Astrocyte of the cerebellum (primary cell): ENCODE results near the gene STX4.

Source experiments
- DNase-seq: peaks from one replicate; pipeline ENCODE4 v3.0.0-alpha.2; 2011; ENCODE audit warnings: low read depth
- H3K4me3 ChIP-seq: 2 replicates; pipeline ENCODE4 v1.5.1; 2011; ENCODE audit warnings: mild to moderate bottlenecking, low read depth, low read length, moderate library complexity
- CTCF ChIP-seq: IDR thresholded peaks from 2 replicates; pipeline ENCODE4 v1.5.1; 2012; ENCODE audit warnings: low read length, low read depth, moderate library complexity, mild to moderate bottlenecking; ENCODE audit errors: missing control alignments
- in situ Hi-C: cut with HindIII; loops from 2 replicates; pipeline ENCODE4 v1.10.0; 2017; ENCODE audit warnings: low sequenced_read_pairs

Gene STX4

GRCh38 chr16:31089199-31089598 lies 55.8 kb downstream of the STX4 start:
- H3K4me3 ChIP-seq = no peak overlapping the region
- DNase-seq = no peak
- in situ Hi-C loops = no loop called here
- TF ChIP-seq CTCF = no peak
